ENCODE measurements around the gene CYB561D2.

DNA sequence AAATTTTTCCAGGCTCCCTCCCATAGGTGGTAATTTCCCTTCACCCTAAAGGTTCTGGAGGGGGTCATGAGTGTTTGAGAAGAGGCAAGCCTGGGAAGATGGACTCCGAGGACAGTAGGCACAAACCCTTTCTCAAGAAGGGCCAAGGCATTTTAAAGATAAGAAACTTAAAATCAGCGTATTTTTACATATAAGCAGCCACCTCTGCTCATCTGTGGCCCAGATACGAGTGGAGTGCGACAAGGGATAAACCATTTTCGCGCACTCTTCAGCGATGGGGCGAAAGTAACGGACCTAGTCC is 10.6 kb upstream of the CYB561D2 start:
- TF ChIP-seq POLR2A (IDR thresholded peaks at IDR 0.05; ENCODE audit: low read depth), result no peak
- TF ChIP-seq, protein P1, sequence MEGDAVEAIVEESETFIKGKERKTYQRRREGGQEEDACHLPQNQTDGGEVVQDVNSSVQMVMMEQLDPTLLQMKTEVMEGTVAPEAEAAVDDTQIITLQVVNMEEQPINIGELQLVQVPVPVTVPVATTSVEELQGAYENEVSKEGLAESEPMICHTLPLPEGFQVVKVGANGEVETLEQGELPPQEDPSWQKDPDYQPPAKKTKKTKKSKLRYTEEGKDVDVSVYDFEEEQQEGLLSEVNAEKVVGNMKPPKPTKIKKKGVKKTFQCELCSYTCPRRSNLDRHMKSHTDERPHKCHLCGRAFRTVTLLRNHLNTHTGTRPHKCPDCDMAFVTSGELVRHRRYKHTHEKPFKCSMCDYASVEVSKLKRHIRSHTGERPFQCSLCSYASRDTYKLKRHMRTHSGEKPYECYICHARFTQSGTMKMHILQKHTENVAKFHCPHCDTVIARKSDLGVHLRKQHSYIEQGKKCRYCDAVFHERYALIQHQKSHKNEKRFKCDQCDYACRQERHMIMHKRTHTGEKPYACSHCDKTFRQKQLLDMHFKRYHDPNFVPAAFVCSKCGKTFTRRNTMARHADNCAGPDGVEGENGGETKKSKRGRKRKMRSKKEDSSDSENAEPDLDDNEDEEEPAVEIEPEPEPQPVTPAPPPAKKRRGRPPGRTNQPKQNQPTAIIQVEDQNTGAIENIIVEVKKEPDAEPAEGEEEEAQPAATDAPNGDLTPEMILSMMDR (IDR thresholded peaks at IDR 0.05), result no peak

Data from esophagus muscularis mucosa (tissue), 3 donors.